ENCODE data around the gene TNNT3.

- no peak for TF ChIP-seq CTCF (IDR thresholded peaks at IDR 0.05; ENCODE audit: borderline replicate concordance, extremely low read depth, low read length, poor library complexity, severe bottlenecking)
- TF ChIP-seq EZH2 (IDR thresholded peaks at IDR 0.05; ENCODE audit: borderline replicate concordance, low read depth, low read length, severe bottlenecking): no peak
Measured at GRCh38 chr11:1884303-1884700, 35.2 kb upstream of the TNNT3 start.

Data from DND-41 (cell line).